GM12872 (cell line): ENCODE measurements around the gene KRTAP10-5.

Source experiments
- TF ChIP-seq, protein P1 (sequence below): IDR thresholded peaks from 3 replicates; pipeline ENCODE4 v1.5.1; 2011; ENCODE audit warnings: low read depth, mild to moderate bottlenecking, low read length, moderate library complexity; ENCODE audit not compliant: insufficient read depth

Gene KRTAP10-5

DNA sequence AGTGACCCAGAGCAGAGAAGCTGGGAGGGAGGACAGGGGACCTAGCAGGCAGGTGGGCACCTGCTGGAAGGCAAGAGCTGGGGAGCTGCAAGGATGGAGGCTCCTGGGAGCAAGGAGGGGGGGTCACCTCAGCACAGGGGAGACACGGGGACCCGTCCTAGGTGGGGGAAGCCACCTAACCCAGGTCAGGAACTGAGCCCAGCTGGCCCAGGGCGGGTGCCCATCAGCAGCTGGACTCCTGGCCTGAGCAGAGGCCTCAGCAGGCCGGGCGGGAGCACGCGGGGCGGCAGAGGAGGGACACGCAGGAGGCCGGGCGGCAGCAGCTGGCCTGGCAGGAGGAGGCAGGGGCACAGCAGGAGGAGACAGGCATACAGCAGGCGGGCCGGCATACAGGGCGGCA, 41.4 kb downstream of the KRTAP10-5 start:
- TF ChIP-seq, protein P1, sequence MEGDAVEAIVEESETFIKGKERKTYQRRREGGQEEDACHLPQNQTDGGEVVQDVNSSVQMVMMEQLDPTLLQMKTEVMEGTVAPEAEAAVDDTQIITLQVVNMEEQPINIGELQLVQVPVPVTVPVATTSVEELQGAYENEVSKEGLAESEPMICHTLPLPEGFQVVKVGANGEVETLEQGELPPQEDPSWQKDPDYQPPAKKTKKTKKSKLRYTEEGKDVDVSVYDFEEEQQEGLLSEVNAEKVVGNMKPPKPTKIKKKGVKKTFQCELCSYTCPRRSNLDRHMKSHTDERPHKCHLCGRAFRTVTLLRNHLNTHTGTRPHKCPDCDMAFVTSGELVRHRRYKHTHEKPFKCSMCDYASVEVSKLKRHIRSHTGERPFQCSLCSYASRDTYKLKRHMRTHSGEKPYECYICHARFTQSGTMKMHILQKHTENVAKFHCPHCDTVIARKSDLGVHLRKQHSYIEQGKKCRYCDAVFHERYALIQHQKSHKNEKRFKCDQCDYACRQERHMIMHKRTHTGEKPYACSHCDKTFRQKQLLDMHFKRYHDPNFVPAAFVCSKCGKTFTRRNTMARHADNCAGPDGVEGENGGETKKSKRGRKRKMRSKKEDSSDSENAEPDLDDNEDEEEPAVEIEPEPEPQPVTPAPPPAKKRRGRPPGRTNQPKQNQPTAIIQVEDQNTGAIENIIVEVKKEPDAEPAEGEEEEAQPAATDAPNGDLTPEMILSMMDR: no peak

DNA sequence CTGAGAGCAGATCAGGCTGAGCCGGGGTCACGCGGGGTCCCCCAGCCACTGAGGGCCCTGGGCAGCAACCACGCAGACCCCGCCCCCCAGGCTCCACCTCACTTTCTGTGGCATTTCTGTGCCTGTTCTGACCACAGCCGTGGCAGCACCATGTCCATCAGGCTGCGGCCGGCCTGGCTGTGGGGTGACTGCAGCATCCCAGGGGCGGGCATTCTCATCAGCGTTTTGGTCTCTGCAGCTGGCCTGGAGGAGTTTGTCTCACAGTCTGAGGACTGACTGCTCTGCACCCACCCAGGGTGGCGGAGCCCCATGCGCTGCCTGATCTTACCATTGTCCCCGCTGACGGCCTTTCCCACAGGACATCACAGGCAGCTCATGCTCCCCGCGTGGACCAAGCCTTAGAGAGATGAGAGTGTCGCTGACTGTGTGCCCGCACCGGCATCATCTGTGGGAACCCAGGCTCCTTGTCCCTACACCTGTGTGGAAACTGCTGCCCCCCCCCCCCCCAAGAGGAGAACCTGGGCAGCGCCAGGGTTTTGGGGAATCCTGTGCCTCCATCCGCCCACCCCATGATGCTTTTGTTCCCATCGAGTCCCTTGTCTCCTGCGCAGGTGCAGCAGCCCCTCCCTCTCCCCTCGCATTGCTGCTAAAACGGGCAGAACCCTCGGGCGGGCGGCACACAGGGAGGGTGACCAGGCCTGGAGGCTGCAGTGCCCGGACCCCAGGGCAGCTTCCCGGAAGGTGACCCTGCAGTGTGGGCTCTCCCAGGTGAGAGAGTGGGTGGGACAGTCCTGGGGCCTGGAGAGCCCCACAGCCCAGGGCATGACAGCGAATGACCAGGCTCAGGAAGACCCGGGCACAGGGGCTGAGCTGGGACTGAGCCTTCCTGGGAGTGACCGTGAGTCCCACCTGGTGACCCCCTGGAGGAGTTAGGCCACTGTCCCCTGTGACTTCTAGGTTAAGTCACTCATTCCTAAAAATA, 42.2 kb downstream of the KRTAP10-5 start:
- TF ChIP-seq, protein P1: no peak

DNA sequence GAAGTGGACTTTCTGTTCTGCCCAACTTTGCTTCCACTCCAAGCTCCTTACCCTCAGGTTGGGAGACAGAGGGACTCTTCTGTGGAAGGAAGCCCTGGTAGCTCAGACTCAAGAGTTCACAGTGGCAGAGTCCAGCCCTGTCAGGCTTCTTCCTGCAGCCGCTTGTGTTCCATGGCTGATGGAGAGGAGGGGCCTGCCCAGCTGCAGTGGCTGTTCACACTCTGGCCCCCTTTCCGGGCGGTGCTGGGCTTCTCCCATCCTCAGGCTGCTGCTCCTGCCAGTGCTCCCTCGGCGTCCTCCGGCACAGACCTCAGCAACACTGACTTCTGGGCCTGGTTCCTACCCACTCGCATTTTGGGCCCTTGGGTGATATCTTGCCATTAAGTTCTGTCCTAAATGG, 44.4 kb downstream of the KRTAP10-5 start:
- TF ChIP-seq, protein P1: no peak

DNA sequence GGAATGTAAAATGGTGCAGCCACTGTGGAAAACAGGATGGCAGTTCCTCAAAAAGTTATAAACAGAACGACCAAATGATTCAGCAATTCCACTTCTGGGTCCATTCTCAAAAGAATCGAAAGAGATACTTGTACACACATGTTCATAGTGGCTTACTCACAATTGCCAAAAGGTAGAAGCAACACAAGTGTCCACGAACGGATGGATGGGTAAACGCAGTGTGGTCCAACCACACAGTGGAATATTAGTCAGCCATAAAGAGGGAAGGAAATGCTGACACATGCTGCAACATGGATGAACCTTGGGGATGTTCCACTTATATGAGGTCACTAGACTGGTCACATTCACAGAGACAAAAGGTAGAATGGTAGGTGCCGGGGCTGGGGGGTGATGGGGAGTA, 45.7 kb downstream of the KRTAP10-5 start:
- TF ChIP-seq, protein P1: no peak

DNA sequence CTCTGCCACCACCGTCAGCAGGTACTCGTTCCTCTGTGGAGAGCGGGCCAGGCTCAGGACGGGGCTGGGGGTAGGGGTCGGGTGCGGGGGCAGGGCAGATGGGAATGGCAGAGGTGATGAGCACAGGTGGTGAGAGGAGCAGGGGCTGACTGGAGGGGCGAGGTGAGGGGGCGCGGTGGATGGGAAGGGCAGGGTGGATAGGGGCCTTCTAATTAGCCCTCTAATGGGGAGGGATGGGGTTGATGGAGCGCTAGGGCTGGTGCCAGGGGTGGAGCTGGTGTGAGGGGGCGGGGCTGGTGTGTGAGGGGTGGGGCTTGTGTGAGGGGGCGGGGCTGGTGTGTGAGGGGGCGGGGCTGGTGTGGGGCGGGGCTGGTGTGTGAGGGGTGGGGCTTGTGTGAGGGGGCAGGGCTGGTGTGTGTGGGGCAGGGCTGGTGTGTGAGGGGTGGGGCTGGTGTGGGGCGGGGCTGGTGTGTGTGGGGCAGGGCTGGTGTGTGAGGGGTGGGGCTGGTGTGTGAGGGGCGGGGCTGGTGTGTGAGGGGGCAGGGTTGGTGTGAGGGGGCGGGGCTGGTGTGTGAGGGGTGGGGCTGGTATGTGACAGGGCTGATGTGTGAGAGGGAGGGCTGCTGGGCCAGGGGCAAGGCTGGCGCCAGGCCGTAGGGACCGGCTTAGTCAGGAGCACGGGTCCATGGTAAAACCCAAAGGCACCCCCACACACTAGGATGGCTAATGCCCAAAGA, 46.3 kb downstream of the KRTAP10-5 start:
- TF ChIP-seq, protein P1: no peak

DNA sequence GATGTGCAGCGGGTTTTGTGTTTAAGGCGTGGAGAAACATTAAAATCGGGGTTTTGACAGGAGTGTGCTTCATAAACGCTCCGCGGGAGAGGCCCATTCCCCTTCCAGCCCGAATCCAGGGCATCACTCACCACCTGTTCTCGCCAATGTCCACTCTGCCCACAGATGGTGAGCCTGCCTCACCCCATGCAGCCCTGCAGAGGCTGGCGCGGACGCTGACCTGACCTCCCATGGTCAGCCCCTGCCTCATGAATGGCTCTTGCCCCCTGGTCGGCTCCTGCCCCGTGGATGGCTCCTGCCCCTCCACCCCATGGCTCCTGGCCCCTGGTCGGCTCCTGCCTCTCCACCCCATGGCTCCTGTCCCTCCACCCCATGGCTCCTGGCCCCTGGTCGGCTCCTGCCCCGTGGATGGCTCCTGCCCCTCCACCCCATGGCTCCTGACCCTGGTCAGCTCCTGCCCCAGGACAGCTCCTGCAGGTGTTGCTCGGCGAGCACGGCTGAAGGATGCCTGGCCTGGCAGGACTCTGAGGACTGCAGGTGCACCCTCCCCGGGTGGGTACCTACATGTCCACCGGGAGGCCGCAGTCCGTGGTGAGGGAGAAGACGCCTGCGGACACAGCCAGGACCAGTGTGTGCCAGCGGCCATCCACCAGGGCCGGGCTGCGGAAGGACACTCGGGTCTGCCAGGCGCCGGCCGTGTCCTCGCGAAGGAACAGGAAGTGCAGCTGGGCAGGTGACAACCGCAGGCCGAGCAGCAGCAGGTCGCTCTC, 47.1 kb downstream of the KRTAP10-5 start:
- TF ChIP-seq, protein P1: no peak

DNA sequence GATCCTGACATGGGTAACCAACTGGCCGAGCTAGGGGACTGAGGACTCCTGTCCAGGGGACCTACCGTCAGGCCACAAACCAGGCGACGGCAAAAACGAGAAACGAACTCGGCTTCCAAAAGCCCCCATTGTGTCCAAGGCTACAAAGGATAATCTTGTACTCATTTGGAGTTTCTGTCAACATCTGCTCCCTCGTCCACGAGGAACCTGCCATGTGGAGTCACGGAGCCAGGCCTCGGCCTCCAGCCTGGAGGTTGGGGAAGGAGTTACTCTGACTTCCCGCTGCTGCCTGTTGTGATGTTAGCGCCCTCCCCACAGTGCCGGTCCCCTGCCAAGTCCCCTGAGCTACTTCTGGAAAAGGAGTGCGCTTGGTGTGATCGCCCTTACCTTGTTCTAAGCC, 47.7 kb downstream of the KRTAP10-5 start:
- TF ChIP-seq, protein P1: no peak
